ENCODE results near the gene ABCB11.

DNA sequence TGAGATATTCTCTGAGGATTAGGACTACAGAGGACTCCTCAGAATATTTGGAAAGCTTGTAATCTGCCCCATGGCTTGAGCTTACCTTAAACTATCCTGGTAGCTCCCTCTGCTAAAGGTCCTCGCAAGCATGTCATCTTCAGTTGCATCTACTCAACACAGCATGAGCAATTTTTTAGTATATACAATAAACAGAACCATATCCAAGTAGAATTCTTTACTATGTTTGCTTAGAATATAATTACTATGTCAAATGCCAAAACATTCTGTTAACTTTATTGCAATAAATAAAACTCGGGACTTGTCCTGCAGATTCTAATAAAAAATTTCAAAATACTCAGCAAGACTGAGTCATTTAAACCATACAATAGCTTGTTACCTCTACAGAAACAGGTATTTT, 62.8 kb downstream of the ABCB11 start:
- TF ChIP-seq, protein P1, sequence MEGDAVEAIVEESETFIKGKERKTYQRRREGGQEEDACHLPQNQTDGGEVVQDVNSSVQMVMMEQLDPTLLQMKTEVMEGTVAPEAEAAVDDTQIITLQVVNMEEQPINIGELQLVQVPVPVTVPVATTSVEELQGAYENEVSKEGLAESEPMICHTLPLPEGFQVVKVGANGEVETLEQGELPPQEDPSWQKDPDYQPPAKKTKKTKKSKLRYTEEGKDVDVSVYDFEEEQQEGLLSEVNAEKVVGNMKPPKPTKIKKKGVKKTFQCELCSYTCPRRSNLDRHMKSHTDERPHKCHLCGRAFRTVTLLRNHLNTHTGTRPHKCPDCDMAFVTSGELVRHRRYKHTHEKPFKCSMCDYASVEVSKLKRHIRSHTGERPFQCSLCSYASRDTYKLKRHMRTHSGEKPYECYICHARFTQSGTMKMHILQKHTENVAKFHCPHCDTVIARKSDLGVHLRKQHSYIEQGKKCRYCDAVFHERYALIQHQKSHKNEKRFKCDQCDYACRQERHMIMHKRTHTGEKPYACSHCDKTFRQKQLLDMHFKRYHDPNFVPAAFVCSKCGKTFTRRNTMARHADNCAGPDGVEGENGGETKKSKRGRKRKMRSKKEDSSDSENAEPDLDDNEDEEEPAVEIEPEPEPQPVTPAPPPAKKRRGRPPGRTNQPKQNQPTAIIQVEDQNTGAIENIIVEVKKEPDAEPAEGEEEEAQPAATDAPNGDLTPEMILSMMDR (IDR thresholded peaks at IDR 0.05) = no peak
- no peak for TF ChIP-seq POLR2A (IDR thresholded peaks at IDR 0.05)
- TF ChIP-seq POLR2AphosphoS5 (IDR thresholded peaks at IDR 0.05) = no peak
